ENCODE results near the gene PARD3B.

PARD3B gene

GRCh38 chr2:205364261-205364660, 819.0 kb downstream of the PARD3B start:
- DNase-seq (ENCODE audit: low read depth in 1 of 2, low spot score in 1 of 2): no peak
- in situ Hi-C loops (cut with HindIII; ENCODE audit: low pct_unique_long_range_greater_than_20kb, low sequenced_read_pairs): no loop called here
- no peak for TF ChIP-seq JUND (IDR thresholded peaks at IDR 0.05; ENCODE audit: low read depth)

- no peak for DNase-seq (ENCODE audit: low read depth in 1 of 2, low spot score in 1 of 2)
- TF ChIP-seq JUND (IDR thresholded peaks at IDR 0.05; ENCODE audit: low read depth): no peak
- in situ Hi-C loops (cut with HindIII; ENCODE audit: low pct_unique_long_range_greater_than_20kb, low sequenced_read_pairs): no loop called here
Measured at GRCh38 chr2:205366336-205367060, 821.2 kb downstream of the PARD3B start.

GRCh38 chr2:205367331-205367935, 822.2 kb downstream of the PARD3B start:
- no peak for TF ChIP-seq JUND (IDR thresholded peaks at IDR 0.05; ENCODE audit: low read depth)
- DNase-seq (ENCODE audit: low read depth in 1 of 2, low spot score in 1 of 2): no peak
- in situ Hi-C loops (cut with HindIII; ENCODE audit: low pct_unique_long_range_greater_than_20kb, low sequenced_read_pairs): no loop called here

DNA sequence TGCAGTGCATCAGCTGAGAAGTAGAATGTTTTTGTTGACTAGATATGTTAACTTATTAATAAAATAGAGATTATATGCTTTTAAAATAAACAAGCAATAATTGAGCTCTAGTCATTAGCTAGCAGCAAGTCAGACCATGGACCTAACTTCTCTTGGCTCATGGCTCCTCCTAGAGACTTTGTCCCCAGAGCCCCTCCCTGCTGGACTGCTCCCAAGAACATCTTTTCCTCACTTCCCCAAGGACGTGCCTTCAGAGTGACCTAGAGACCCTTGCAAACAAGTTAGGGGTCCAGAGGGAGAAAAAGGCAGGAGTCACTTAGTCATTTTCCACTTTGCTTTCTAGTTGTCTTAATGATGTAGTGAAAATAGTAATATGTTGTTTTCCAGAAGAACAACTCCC, 824.5 kb downstream of the PARD3B start:
- DNase-seq (ENCODE audit: low read depth in 1 of 2, low spot score in 1 of 2): no peak
- TF ChIP-seq JUND (IDR thresholded peaks at IDR 0.05; ENCODE audit: low read depth): no peak
- in situ Hi-C loops (cut with HindIII; ENCODE audit: low pct_unique_long_range_greater_than_20kb, low sequenced_read_pairs): no loop called here

- DNase-seq (ENCODE audit: low read depth in 1 of 2, low spot score in 1 of 2): no peak
- TF ChIP-seq JUND (IDR thresholded peaks at IDR 0.05; ENCODE audit: low read depth): no peak
- in situ Hi-C loops (cut with HindIII; ENCODE audit: low pct_unique_long_range_greater_than_20kb, low sequenced_read_pairs): no loop called here
Measured at GRCh38 chr2:205370726-205371125, 825.5 kb downstream of the PARD3B start.

GRCh38 chr2:205372141-205372540, 826.9 kb downstream of the PARD3B start:
- DNase-seq (ENCODE audit: low read depth in 1 of 2, low spot score in 1 of 2): no peak
- in situ Hi-C loops (cut with HindIII; ENCODE audit: low pct_unique_long_range_greater_than_20kb, low sequenced_read_pairs): no loop called here
- TF ChIP-seq JUND (IDR thresholded peaks at IDR 0.05; ENCODE audit: low read depth): no peak

GRCh38 chr2:205375461-205376448, 830.5 kb downstream of the PARD3B start:
- in situ Hi-C loops (cut with HindIII; ENCODE audit: low pct_unique_long_range_greater_than_20kb, low sequenced_read_pairs): no loop called here

DNA sequence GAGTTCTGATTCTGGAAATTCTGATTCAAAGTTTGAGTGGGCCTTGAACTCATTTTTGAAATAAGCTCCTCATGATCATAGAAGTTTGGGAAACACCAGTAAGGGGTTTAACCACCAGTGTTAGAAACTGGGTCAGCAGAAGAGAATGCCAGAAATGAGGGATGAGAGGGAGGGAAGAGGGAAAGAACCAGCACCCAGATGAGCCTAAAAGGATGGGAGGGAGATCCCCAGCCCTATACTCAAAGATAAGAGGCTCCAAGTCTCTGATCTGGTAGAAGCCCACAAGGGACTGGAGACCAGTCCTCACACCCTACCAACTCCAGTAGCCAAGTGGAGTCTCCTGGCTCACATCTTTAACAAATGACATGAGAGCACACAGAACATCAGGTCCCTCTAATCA, 832.0 kb downstream of the PARD3B start:
- no peak for TF ChIP-seq JUND (IDR thresholded peaks at IDR 0.05; ENCODE audit: low read depth)
- DNase-seq (ENCODE audit: low read depth in 1 of 2, low spot score in 1 of 2): no peak
- in situ Hi-C loops (cut with HindIII; ENCODE audit: low pct_unique_long_range_greater_than_20kb, low sequenced_read_pairs): no loop called here

More at GRCh38 chr2:205375461-205376448, 830.5 kb downstream of the PARD3B start:
- no peak for TF ChIP-seq JUND (IDR thresholded peaks at IDR 0.05; ENCODE audit: low read depth)
- DNase-seq (ENCODE audit: low read depth in 1 of 2, low spot score in 1 of 2): no peak

DNA sequence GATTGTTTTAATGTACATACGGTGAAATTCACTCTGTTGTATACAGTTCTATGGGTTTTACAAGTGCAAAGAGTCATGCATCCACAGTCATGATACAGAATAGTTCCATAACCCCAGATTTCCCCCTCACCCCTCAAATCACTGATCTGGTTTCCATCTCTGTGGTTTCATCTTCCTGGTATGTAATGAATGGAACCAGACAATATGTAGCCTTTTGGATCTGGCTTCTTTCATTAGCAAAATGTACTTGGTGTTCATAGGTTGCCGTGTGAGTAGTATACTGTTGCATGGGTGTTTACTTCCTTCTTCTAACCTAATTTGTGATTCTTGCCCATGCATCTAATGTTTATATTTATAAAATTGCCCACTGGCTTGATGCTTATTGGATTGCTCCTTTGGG, 838.3 kb downstream of the PARD3B start:
- in situ Hi-C loops (cut with HindIII; ENCODE audit: low pct_unique_long_range_greater_than_20kb, low sequenced_read_pairs): no loop called here

DNA sequence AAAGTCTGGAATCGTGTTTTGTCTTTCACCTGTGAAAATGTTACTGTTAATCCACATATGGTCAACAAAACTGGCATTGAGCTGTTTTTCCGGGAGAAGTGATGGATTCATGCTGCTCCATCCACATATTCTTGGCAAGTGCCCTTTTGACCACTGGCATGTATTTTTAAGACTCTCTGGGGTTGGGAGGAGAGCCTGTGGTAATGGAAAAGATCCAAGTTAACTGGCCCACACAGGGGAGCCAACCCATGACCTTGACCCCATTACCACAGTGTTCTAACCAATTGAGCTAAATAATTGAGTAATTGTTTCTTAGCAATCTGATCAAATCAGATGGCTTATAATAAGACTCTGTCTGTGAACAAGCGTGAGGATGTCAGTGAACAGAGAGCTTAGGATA, 840.8 kb downstream of the PARD3B start:
- DNase-seq (ENCODE audit: low read depth in 1 of 2, low spot score in 1 of 2): no peak
- in situ Hi-C loops (cut with HindIII; ENCODE audit: low pct_unique_long_range_greater_than_20kb, low sequenced_read_pairs): no loop called here
- TF ChIP-seq JUND (IDR thresholded peaks at IDR 0.05; ENCODE audit: low read depth): no peak

More for the DNA sequence above, 838.3 kb downstream of the PARD3B start:
- no peak for DNase-seq (ENCODE audit: low read depth in 1 of 2, low spot score in 1 of 2)
- no peak for TF ChIP-seq JUND (IDR thresholded peaks at IDR 0.05; ENCODE audit: low read depth)

- no peak for TF ChIP-seq JUND (IDR thresholded peaks at IDR 0.05; ENCODE audit: low read depth)
- in situ Hi-C loops (cut with HindIII; ENCODE audit: low pct_unique_long_range_greater_than_20kb, low sequenced_read_pairs): no loop called here
- DNase-seq (ENCODE audit: low read depth in 1 of 2, low spot score in 1 of 2): no peak
Measured at GRCh38 chr2:205387350-205388055, 842.2 kb downstream of the PARD3B start.

- no peak for DNase-seq (ENCODE audit: low read depth in 1 of 2, low spot score in 1 of 2)
- no peak for TF ChIP-seq JUND (IDR thresholded peaks at IDR 0.05; ENCODE audit: low read depth)
- in situ Hi-C loops (cut with HindIII; ENCODE audit: low pct_unique_long_range_greater_than_20kb, low sequenced_read_pairs): no loop called here
Measured at GRCh38 chr2:205390866-205391265, 845.6 kb downstream of the PARD3B start.
